Measurements from ENCODE around the gene NPC1L1. TPM values are rescaled to one million over a fixed set of nuclear protein-coding genes. Genes with fewer than 3 reads are reported as not detected.

Gene NPC1L1
- total and polyA plus RNA-seq, 2 of the 13 experiments (the other 11 are each of a cell fraction or from before 2014, with no cell fraction given), result 4.8 to 14.5 TPM

DNA sequence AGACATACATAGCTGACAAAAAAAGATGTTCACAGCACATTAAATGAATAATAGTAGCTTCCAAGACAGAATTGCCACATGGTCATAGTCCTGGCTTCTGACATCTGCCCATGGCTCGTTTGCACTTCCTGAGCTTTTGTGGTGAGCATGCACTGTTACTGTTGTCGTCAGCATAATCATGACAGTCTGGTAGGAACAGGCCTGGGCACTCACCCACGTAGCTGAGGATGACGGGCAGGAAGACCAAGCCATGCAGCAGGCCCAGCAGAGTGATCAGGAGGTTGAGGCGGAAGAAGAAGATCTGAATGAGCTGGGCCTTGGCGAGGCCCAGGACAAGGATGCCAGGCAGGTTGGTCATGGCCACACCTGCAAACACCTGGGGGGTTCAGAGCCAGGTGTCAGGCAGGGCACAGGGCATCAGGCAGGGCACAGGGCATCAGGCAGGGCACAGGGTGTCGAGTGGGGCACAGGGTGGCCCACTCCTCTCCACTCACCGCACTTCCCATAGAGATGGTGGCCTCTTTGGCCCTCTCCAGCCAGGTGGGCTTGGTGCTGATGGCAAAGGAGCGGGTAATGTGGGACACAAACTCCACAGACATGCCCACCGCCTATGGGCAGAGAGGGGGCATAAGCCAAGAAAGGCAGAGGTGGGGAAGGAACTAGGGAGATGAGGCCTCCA, 25.4 kb downstream of the NPC1L1 start:
- no peaks in the 10 kb centered on the region for H4K20me1 ChIP-seq (ENCODE audit: insufficient read depth, low read length)
- no peak overlapping the region for H3K27ac ChIP-seq (ENCODE audit: extremely low read length, insufficient read depth, low read length)
- 96% methylated on average over 9 of the region's 10 CpGs for WGBS (ENCODE audit: low lambda C conversion rate)
- DNase-seq (ENCODE audit: low spot score) (no peak), FAIRE-seq (no peak), ATAC-seq (no peak)
- H3K79me2 ChIP-seq (ENCODE audit: insufficient read depth, low read length), result no peaks in the 10 kb centered on the region
- CTCF ChIA-PET (ENCODE audit: low intra/inter-chr PET ratio, low total read pairs), result no interaction called here
- in situ Hi-C loops (cut with HindIII; ENCODE audit: extremely low pct_ligation_motif_present, low pct_unique_long_range_greater_than_20kb), result no loop called here
- no TSS peak for BruUV-seq (replicated peaks)
- H3K36me3 ChIP-seq (replicated peaks in 1 of 2; ENCODE audit: control insufficient read depth in 1 of 2, insufficient read depth in 2 of 2, low read length in 2 of 2), result peaks cover 16 to 42% of the 10 kb centered on the region in 2 experiments
- no peak overlapping the region for H2AFZ ChIP-seq (ENCODE audit: low read length)
- no peak overlapping the region for H3K9ac ChIP-seq (ENCODE audit: insufficient read depth, low read depth, low read length)
- H3K27me3 ChIP-seq (ENCODE audit: control insufficient read depth in 1 of 2, insufficient read depth in 2 of 2, low read length in 2 of 2), result no peaks in the 10 kb centered on the region
- H3K4me3 ChIP-seq (replicated peaks in 1 of 3; ENCODE audit: insufficient read depth in 1 of 3, low read depth in 2 of 3, low read length in 3 of 3), result no peak overlapping the region
- POLR2A ChIA-PET, result no interaction called here
- no peak overlapping the region for H3K4me2 ChIP-seq (ENCODE audit: low read depth, low read length)
- intact Hi-C loops (cut with micrococcal nuclease; ENCODE audit: unreplicated experiment), result no loop called here
- peaks cover 10% of the 10 kb centered on the region for H3K4me1 ChIP-seq (ENCODE audit: insufficient read depth, low read length)
- no peaks in the 10 kb centered on the region for H3K9me3 ChIP-seq (ENCODE audit: low read length)
- no peak for TF ChIP-seq SALL1 (CRISPR knock-in tag; IDR thresholded peaks at IDR 0.05)
- TF ChIP-seq ZNF841 (CRISPR knock-in tag; IDR thresholded peaks at IDR 0.05; ENCODE audit: borderline replicate concordance), result no peak
- TF ChIP-seq SP1 (IDR thresholded peaks at IDR 0.05), result no peak
- TF ChIP-seq SP1 (CRISPR knock-in tag; IDR thresholded peaks at IDR 0.05), result no peak
- TF ChIP-seq ZNF607 (CRISPR knock-in tag; IDR thresholded peaks at IDR 0.05; ENCODE audit: borderline replicate concordance), result no peak
- TF ChIP-seq ZFYVE20 (CRISPR knock-in tag; IDR thresholded peaks at IDR 0.05; ENCODE audit: borderline replicate concordance, low read depth), result no peak
- TF ChIP-seq ZNF569 (CRISPR knock-in tag; IDR thresholded peaks at IDR 0.05; ENCODE audit: borderline replicate concordance), result no peak
- TF ChIP-seq HHEX (CRISPR knock-in tag; IDR thresholded peaks at IDR 0.05), result no peak
- TF ChIP-seq, protein P1, sequence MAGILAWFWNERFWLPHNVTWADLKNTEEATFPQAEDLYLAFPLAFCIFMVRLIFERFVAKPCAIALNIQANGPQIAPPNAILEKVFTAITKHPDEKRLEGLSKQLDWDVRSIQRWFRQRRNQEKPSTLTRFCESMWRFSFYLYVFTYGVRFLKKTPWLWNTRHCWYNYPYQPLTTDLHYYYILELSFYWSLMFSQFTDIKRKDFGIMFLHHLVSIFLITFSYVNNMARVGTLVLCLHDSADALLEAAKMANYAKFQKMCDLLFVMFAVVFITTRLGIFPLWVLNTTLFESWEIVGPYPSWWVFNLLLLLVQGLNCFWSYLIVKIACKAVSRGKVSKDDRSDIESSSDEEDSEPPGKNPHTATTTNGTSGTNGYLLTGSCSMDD (CRISPR knock-in tag; IDR thresholded peaks at IDR 0.05), result no peak
- TF ChIP-seq TBP (CRISPR knock-in tag; IDR thresholded peaks at IDR 0.05), result no peak
- no peak for TF ChIP-seq ZNF891 (CRISPR knock-in tag; IDR thresholded peaks at IDR 0.05)
- TF ChIP-seq, protein P2, sequence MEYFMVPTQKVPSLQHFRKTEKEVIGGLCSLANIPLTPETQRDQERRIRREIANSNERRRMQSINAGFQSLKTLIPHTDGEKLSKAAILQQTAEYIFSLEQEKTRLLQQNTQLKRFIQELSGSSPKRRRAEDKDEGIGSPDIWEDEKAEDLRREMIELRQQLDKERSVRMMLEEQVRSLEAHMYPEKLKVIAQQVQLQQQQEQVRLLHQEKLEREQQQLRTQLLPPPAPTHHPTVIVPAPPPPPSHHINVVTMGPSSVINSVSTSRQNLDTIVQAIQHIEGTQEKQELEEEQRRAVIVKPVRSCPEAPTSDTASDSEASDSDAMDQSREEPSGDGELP (IDR thresholded peaks at IDR 0.05; ENCODE audit: borderline replicate concordance, low read depth), result no peak
- TF ChIP-seq, protein P3, sequence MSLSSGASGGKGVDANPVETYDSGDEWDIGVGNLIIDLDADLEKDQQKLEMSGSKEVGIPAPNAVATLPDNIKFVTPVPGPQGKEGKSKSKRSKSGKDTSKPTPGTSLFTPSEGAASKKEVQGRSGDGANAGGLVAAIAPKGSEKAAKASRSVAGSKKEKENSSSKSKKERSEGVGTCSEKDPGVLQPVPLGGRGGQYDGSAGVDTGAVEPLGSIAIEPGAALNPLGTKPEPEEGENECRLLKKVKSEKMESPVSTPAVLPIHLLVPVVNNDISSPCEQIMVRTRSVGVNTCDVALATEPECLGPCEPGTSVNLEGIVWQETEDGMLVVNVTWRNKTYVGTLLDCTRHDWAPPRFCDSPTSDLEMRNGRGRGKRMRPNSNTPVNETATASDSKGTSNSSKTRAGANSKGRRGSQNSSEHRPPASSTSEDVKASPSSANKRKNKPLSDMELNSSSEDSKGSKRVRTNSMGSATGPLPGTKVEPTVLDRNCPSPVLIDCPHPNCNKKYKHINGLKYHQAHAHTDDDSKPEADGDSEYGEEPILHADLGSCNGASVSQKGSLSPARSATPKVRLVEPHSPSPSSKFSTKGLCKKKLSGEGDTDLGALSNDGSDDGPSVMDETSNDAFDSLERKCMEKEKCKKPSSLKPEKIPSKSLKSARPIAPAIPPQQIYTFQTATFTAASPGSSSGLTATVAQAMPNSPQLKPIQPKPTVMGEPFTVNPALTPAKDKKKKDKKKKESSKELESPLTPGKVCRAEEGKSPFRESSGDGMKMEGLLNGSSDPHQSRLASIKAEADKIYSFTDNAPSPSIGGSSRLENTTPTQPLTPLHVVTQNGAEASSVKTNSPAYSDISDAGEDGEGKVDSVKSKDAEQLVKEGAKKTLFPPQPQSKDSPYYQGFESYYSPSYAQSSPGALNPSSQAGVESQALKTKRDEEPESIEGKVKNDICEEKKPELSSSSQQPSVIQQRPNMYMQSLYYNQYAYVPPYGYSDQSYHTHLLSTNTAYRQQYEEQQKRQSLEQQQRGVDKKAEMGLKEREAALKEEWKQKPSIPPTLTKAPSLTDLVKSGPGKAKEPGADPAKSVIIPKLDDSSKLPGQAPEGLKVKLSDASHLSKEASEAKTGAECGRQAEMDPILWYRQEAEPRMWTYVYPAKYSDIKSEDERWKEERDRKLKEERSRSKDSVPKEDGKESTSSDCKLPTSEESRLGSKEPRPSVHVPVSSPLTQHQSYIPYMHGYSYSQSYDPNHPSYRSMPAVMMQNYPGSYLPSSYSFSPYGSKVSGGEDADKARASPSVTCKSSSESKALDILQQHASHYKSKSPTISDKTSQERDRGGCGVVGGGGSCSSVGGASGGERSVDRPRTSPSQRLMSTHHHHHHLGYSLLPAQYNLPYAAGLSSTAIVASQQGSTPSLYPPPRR (CRISPR knock-in tag; IDR thresholded peaks at IDR 0.05; ENCODE audit: borderline replicate concordance), result no peak
- TF ChIP-seq ZIK1 (CRISPR knock-in tag; IDR thresholded peaks at IDR 0.05; ENCODE audit: borderline replicate concordance, low read depth), result no peak
- TF ChIP-seq ELF3 (CRISPR knock-in tag; IDR thresholded peaks at IDR 0.05), result no peak
- TF ChIP-seq GATAD2A (CRISPR knock-in tag; IDR thresholded peaks at IDR 0.05), result no peak
- TF ChIP-seq, protein P4, sequence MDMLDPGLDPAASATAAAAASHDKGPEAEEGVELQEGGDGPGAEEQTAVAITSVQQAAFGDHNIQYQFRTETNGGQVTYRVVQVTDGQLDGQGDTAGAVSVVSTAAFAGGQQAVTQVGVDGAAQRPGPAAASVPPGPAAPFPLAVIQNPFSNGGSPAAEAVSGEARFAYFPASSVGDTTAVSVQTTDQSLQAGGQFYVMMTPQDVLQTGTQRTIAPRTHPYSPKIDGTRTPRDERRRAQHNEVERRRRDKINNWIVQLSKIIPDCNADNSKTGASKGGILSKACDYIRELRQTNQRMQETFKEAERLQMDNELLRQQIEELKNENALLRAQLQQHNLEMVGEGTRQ (IDR thresholded peaks at IDR 0.05; ENCODE audit: low read depth, low read length), result no peak
- TF ChIP-seq, protein P4 (CRISPR knock-in tag; IDR thresholded peaks at IDR 0.05; ENCODE audit: borderline replicate concordance), result no peak

Data from HepG2 (cell line).